ENCODE measurements around the gene ATCAY. TPM values are rescaled to one million over a fixed set of nuclear protein-coding genes. Genes with fewer than 3 reads are reported as not detected.
A peak's percentile ranks its signal among the peaks of the same experiment; 100 is the strongest.
"Not testable (repeated sequence)": the region's sequence is repeated elsewhere in the genome, so short reads cannot be mapped to it uniquely, and the experiment has no call there.

Gene ATCAY
- polyA plus RNA-seq, 1 donor from 2014 or later, result 73.8 TPM

DNA sequence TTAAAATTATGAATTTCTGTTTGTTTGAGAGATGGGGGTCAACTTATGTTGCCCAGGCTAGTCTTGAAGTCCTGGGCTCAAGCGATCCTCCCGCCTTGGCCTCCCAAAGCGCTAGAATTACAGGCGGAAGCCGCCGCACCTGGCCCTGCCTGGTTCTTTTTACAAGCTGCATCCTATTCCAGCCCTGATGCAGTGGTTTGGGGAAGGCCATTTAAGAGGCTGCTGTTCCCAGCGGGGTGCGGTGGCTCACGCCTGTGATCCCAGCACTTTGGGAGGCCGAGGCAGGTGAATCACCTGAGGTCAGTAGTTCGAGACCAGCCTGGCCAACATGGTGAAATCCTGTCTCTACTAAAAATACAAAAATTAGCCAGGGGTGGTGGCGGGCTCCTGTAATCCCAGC is 87.5 kb downstream of the ATCAY start:
- peaks cover 33% of the 10 kb centered on the region for H3K79me2 ChIP-seq (replicated peaks; ENCODE audit: insufficient read depth, low read length)
- not testable (repeated sequence) for H3K27ac ChIP-seq (ENCODE audit: low read length); H4K20me1 ChIP-seq (ENCODE audit: insufficient read depth); H3K4me3 ChIP-seq (ENCODE audit: low read length); H2AFZ ChIP-seq (ENCODE audit: low read depth, low read length); H3K27me3 ChIP-seq (ENCODE audit: insufficient read depth, low read depth, low read length); H3K9me2 ChIP-seq (ENCODE audit: insufficient read depth, low read length); H3K9ac ChIP-seq (ENCODE audit: low read length); H3F3A ChIP-seq (ENCODE audit: insufficient read depth, low read length, poor library complexity, severe bottlenecking); H3K4me2 ChIP-seq (ENCODE audit: low read length); H3K9me3 ChIP-seq (ENCODE audit: low read length); H3K36me3 ChIP-seq (ENCODE audit: insufficient read depth, low read length)

DNA sequence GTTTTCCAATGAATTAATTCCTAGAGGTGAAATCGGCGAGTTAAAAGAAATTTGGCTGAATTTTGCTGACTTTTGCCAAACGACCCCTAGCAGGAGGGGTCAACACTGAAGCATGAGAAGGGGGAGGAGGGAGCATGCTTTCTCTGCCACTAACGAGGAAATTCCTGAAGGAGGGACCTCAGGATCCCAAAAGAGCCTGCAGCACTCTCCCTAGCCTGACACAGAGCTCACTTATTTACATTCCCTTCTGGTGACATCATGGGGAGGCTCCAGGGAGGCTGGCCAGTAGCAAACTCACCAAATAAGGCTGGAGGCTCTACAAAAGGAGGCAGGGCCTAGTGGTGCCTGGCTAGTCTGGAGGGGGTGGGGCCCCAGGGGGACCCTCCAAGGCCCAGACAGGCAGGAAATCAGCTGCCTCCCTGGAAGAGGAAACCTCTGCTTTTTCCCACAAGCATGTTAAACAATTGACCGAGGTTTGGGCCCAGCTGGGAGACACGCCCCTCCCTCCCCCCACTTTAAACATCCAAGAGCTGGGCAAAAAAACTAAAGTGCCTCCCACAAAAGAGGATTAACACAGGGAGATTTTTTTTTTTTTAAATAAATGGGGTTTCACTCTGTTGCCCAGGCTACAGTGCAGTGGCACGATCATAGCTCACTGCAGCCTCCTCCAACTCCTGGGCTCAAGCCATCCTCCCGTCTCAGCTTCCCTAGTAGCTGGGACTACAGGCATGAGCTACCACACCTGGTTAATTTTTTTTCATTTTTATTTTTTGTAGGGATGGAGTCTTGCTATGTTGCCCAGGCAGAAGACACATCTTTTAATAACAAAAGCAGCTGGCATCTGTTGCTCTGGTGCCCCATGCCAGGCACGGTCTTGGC is 88.3 kb downstream of the ATCAY start:
- TF ChIP-seq RAD21 (conservative IDR thresholded peaks at IDR 0.05) (no peak), SMC3 (conservative IDR thresholded peaks at IDR 0.05; ENCODE audit: poor library complexity) (no peak), MXI1 (conservative IDR thresholded peaks at IDR 0.05; ENCODE audit: poor library complexity, severe bottlenecking) (no peak), POLR2AphosphoS5 (IDR thresholded peaks at IDR 0.05) (no peak), CTCF (IDR thresholded peaks at IDR 0.05; ENCODE audit: poor library complexity, severe bottlenecking) (no peak), EZH2 (IDR thresholded peaks at IDR 0.05; ENCODE audit: borderline replicate concordance, insufficient read depth, low read length, poor library complexity, severe bottlenecking) (no peak), TAF1 (IDR thresholded peaks at IDR 0.05; ENCODE audit: low read depth) (no peak), EP300 (conservative IDR thresholded peaks at IDR 0.05; ENCODE audit: poor library complexity, severe bottlenecking) (no peak)
- TF ChIP-seq, protein P1, sequence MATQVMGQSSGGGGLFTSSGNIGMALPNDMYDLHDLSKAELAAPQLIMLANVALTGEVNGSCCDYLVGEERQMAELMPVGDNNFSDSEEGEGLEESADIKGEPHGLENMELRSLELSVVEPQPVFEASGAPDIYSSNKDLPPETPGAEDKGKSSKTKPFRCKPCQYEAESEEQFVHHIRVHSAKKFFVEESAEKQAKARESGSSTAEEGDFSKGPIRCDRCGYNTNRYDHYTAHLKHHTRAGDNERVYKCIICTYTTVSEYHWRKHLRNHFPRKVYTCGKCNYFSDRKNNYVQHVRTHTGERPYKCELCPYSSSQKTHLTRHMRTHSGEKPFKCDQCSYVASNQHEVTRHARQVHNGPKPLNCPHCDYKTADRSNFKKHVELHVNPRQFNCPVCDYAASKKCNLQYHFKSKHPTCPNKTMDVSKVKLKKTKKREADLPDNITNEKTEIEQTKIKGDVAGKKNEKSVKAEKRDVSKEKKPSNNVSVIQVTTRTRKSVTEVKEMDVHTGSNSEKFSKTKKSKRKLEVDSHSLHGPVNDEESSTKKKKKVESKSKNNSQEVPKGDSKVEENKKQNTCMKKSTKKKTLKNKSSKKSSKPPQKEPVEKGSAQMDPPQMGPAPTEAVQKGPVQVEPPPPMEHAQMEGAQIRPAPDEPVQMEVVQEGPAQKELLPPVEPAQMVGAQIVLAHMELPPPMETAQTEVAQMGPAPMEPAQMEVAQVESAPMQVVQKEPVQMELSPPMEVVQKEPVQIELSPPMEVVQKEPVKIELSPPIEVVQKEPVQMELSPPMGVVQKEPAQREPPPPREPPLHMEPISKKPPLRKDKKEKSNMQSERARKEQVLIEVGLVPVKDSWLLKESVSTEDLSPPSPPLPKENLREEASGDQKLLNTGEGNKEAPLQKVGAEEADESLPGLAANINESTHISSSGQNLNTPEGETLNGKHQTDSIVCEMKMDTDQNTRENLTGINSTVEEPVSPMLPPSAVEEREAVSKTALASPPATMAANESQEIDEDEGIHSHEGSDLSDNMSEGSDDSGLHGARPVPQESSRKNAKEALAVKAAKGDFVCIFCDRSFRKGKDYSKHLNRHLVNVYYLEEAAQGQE (IDR thresholded peaks at IDR 0.05; ENCODE audit: borderline replicate concordance), result no peak
- H2AFZ ChIP-seq (ENCODE audit: low read depth, low read length), result no peak overlapping the region
- H3K4me2 ChIP-seq (ENCODE audit: low read length), result no peak overlapping the region
- H3K9me2 ChIP-seq (ENCODE audit: insufficient read depth, low read length), result no peaks in the 10 kb centered on the region
- no peaks in the 10 kb centered on the region for H3K9me3 ChIP-seq (ENCODE audit: low read length)
- peak overlapping the region; percentile 5 for H3K9ac ChIP-seq (ENCODE audit: low read length)
- no peaks in the 10 kb centered on the region for H3K36me3 ChIP-seq (ENCODE audit: insufficient read depth, low read length)
- H3K27me3 ChIP-seq (ENCODE audit: insufficient read depth, low read depth, low read length), result no peaks in the 10 kb centered on the region
- no peaks in the 10 kb centered on the region for H4K20me1 ChIP-seq (ENCODE audit: insufficient read depth)
- H3K27ac ChIP-seq (ENCODE audit: low read length), result no peak overlapping the region
- H3K4me3 ChIP-seq (ENCODE audit: low read length), result peak overlapping the region; percentile 94
- H3F3A ChIP-seq (ENCODE audit: insufficient read depth, low read length, poor library complexity, severe bottlenecking), result no peaks in the 10 kb centered on the region
- H3K79me2 ChIP-seq (replicated peaks; ENCODE audit: insufficient read depth, low read length), result peaks cover 33% of the 10 kb centered on the region
